HG03135 (cell line): ENCODE results near the gene PMAIP1.
"Not testable (repeated sequence)": the region's sequence is repeated elsewhere in the genome, so short reads cannot be mapped to it uniquely, and the experiment has no call there.

ENCODE experiments used
- ATAC-seq: cut with Tn5 transposase; IDR thresholded peaks from one replicate; pipeline ENCODE4 v1.9.1; 2021; ENCODE audit warnings: mild to moderate bottlenecking, moderate library complexity; ENCODE audit not compliant: unreplicated experiment

The PMAIP1 gene

DNA sequence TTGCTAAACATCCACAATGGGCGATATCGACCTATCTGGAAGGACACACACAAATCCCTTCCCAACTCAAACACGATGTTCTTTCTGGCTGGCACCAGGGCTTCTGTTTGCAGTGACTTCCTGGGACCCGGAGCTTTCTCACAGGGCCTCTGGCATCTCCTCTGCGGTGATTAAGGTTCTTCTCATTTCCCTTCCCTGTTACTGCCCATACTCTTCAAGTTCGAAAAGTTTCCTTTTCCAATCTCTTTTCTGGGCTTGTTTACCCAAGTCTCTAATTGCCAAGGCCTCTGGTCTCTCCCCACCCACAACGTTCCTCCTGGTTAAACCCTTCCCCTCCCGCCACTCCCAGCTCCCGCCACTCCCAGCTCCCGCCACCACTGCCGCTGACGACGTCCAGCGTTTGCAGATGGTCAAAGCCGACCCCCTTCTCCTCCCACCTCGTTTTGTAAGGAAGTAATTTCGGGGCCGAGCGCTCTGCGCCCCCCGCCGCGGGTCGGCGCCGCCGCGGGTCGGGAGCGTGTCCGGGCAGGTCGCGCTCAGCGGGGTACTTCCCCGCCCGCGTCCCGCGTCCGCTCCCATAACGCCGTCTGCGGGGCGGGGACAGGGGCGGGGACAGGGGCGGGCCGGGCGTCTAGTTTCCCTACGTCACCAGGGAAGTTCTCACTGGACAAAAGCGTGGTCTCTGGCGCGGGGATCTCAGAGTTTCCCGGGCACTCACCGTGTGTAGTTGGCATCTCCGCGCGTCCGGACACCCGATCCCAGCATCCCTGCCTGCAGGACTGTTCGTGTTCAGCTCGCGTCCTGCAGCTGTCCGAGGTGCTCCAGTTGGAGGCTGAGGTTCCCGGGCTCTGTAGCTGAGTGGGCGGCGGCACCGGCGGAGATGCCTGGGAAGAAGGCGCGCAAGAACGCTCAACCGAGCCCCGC, at the start of gene PMAIP1:
Gene PMAIP1 (plus strand): TSS at position 699 of the 924 bp plus-strand sequence. CDS start 182 bp downstream, at position 881.
- peak; percentile 68 for ATAC-seq

DNA sequence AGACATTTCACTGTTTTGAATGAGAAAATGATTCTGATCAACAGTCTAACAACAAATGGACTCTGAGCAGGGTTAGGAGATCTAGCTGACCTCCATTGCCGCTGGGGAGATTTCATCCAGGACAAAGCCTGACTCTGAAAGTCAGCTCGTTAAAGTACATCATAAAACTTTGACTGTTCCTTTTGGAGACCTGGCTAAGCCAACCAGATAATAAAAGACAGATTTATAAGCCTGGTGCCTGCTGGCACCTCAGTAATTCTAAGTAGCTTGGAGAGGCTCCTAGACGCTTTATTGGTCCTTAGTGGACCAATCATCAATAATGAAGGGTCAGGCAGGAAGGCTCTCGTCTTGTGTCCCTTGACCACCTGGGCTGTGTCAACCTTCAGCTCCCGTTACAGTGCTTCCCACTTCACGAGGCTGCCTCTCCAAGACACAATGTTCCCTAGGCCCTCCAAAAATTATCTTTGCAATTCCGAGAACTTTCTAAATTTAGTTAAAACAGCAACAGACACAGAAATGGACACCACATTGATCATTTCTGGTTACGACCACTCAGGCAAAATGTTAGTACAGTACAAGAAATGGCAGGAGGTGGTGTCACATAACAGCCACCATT, 47.9 kb upstream of the PMAIP1 start:
- ATAC-seq, result no peak

DNA sequence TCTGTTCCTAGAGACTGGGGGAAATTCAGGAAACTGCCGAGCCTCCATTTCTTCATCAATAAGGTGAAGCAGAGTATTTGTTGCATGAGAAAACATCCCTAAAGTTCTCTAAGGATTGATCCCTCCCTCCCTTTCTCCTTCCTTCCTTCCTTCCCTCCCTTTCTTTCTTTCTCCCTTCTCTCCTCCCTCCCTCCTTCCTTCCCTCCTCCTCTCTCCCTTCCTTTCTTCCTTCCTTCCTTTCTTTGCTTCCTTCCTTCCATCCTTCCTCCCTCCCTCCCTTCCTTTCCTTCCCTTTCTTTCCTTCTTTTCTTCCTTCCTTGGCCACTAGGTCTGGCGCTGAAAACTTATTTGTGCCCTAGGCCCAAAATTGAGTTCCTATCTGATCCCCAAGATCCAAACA, 47.2 kb upstream of the PMAIP1 start:
- ATAC-seq, result no peak

DNA sequence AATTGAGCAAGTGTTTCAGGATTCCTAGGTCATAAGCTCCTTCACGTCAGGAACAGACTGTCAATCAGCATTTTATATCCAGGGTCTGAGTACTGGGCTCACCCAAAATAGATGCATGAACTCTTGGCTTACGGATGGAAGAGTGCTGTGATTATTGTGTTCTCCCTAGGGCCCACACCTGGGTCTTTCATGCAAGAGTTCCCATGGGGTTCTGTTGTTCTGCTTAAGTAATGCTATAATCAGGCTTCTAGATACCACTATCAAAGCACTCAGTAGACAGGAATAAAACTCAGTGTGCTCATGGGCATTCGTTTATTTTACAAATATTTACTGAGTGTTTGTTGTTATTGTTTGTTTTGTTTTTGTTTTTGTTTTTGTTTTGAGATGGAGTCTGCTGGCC, 46.4 kb upstream of the PMAIP1 start:
- ATAC-seq, result no peak

DNA sequence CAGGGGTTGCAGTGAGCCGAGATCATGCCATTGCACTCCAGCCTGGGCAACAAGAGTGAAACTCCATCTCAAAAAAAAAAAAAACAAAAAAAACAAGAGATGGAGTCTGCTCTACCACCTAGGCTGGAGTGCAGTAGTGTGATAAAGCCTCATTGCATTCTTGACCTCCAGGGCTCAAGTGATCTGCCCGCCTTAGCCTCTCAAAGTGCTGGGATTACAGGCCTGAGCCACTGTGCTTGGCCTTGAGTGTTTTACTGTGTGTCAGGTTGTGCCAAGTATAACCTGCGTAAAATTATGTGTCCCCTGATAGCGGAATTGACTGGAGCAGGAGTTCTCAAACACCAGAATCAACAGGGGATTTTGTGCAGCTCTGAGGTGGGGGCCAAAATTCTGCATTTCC, 45.8 kb upstream of the PMAIP1 start:
- not testable (repeated sequence) for ATAC-seq

DNA sequence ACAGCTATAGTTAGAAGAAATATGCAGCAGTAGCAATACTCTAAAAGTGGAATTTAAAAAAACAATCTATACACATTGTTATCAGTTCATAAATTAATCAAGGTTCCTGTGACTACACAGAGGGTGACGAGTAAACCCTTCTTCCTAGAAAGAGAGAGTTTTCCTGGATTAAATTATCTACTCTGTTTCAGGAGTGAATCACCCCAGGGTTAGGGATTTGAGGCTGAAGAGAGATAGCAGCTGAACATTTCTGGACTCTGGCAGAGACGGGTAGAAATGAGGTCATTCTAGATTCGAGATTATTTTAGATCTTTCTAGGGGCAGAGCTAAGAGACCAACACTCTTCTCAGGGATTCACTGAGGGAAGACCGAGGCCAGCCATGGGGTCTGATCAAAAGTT, 38.8 kb upstream of the PMAIP1 start:
- ATAC-seq, result no peak

DNA sequence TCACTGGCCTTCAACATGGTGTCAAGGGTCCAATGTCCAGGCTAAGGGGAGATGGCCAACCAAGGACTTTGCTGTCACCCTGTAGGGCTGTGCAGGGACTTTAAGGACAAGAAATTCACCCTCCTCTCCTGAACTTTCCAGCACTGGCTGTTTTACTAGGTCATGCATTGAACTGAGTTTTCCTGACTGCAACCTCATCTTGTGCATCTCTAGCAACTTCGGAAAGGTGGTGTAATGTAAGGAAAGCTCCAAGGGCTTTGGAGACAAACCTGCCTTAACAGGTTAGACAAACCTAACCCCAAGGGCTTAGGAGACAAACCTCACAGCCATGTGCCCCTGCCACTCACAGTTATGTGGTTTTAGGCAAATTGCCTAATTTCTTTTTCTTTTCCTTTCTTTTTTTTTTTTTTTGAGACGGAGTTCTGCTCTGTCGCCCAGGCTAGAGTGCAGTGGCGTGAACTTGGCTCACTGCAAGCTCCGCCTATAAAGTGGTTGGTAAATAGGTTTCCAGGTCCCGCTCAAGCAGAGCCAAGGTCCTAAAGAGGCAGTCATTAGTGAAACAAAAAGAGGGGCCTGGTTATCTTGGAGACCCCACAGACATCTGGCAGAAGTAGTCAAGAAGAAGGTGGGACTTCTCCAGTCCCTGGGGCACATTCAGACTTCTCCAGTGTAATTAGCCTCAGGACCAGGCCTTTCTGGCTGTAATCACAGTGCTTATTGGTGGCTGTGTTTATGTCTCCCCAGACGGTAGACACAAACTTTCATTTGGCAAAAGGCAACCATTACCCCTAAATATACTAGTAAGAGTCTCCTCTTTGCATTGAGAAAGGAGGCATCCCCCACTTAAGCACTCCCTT, 37.6 kb upstream of the PMAIP1 start:
- peak; percentile 68 for ATAC-seq

DNA sequence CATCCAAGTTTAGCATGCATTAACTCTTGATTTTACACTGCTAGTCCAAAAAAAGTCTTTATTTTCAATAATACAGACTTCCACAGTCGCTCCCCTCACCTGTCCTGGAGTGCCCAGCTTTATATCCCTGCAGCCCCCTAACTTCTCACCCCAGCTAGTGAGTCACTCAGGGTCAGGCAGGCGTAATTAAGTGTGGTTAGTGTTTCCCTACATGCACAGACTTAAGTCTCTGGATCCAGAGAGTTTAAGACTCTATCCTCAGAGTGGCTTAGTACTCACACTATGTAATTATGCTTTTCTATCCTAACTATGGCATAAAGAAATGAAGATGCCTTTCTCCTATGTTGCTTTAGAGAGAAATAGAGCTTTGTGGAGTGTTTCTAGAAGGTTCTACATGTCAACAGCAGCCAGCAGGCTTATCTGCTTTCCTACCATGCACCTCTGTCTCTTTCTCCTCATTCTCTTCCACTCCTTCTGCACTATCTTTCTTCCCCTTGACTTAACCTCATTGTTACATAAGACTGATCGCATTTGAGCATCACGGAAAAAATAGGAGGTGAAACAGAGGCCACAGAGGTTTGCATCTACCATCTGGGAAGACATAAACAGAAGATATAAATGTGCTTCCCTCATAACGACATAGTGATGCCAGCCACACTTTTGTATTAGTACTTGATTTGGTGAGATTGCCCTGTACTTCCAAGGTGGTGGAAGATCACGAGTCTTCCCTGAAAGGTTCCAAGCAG, 34.4 kb upstream of the PMAIP1 start:
- no peak for ATAC-seq

DNA sequence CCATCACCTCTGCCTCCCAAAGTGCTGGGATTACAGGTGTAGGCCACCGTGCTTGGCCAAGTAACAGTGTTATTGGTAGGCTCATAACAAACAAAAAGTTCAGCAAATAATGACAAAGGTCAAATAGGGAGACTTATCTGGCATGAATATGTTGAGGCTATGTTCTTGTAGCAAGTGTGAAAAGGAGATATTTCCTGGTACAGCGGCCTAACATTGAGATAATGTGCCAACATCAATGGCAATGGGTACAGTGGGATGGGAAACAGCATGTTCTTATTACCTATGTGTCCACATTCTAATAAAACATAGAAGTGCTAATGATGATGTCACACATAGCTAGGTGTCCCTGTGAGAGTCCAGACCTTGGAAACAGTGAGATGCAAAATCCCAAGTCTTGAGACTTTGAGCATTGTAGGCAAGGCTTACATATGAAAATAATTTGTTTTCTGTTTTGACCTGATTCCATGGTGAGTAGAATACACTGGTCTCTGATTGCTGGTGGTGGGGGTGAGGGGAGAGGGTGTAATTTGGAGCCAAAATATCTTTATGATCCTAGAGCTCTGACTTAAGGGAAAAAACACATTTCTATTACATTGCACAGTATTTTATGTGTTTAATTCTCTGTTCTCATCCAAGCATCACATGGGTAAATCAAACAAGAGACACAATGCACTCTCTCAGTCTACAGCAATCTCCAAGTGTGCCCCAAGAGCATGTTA, 33.1 kb upstream of the PMAIP1 start:
- ATAC-seq, result no peak

DNA sequence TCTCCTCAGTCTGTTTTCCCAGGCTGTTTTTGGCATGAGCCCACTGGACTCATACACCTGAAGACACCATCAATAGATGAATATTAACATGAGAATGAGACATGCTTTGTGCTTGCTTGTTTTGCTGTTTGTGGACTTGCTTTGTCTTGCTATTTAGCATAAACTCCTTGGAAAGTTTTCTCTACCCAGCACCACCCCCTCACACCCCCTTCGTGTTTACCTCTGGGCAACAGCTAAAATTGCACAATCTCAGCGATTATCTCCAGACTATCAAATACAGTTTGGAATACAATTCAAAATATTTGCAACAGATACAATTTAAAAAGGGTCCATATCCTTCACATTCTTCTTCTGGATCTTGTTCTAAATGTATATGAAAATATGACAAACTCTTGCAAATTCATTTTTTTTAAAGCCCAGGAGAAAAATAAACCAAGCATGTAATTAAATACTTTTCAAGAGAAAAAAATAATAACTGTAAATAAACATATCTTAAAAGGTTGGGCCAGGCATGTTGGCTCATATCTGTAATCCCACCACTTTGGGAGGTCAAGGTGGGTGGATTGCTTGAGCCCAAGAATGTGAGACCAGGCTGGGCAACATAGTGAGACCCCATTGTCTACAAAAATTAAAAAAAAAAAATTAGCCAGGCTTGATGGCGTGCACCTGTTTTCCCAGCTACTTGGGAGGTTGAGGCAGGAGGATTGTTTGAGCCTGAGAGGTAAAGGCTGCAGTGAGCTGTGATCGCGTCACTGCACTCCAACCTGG, 32.3 kb upstream of the PMAIP1 start:
- no peak for ATAC-seq

DNA sequence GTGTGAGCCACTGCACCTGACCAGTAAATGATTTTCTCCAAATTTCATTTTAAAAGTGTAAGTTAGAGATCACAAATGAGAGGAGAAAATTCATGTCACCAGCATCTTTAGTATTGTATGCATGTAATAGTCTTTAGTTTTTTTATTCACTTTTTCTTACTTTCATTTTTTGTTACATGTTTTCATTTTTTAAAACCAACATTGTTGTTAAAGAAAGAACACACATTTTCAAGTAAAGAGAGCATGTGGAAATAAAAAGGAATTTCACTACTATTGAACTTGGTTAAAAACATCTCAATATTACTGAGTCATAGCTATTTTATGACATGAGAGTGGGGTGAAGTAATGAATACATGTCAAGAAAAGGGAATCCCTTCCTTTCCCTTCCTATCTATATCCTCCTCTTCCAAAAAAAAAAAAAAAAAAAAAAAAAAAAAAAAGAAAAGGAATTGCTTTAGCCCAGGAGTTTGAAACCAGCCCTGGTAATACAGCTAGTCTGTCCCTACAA, 29.1 kb upstream of the PMAIP1 start:
- no peak for ATAC-seq

DNA sequence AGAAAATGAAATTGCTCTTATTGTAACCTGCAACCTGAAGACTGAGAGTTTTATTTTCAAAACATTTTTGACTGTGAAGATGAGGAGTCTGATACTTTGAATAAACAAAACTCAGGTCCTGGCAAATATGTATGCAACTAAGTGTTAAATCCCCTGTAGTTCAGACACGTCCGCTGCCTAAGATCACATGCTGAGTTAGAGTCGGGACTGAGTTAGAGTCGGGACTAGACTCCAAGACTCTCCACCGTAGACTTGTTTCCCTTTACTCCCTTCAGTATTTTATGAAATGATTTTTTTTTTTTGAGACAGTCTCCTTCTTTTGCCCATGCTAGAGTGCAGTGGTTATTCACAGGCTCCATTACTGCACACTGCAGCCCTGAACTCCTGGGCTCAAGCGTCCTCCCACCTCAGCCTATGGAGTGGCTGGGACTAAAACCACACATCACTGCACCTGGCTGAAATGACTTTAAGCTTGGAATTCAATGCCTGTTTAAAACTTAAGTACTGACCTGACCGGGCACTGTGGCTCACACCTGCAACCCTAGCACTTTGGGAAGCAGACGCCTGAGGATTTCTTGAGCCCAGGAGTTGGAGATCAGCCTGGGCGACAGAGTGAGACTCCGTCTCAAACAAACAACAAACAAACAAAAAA, 28.0 kb upstream of the PMAIP1 start:
- no peak for ATAC-seq

DNA sequence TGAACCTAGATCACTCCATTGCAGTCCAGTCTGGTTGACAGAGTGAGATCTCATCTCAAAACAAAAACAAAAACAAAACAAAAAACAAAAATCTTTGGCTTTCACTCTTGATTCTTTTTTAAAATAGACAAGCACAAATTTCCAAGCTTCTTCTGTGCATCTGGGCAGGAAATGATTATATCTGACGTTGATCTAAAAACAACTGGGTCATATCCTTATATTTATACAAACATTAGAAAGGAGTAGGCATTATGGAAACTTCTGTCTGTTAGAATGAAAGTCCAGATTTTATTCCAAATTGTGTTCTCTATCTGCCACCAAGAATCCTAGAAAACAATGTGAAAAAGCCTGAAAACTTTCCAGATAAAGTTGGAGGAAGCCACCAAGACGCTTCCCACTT, 26.2 kb upstream of the PMAIP1 start:
- ATAC-seq, result no peak

DNA sequence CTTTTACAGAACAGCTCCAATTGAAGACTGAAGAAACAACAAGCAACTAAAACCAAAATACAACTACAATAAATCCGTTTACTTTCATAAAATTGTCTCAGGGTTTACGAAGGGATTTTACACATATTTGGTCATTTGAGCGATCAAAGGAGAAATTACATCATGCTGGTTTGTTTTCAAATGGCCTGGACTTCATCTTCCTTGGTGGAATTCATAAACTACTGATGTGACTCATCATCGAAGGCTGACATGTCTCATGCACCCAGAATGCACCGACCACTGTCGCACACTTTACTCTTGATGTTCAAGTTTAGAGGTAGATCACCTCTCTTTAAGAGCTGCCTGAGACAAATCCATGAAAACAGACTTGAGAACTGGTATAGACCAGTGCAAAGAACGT, 25.6 kb upstream of the PMAIP1 start:
- ATAC-seq, result no peak

DNA sequence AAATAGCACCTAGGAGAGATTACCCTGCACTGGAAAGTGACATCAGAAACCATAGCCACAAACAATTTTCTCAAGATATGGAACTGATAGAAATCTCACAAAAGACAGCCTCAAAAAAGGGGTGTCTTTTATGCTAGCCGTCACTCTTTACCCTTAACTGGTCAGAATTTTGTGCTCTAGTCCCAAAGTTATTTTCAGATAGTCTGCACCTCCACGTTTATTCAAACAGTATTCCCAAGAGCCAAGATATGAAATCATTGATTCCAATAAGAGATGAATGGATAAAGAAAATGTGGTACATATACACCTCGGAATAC, 23.5 kb upstream of the PMAIP1 start:
- peak; percentile 70 for ATAC-seq

DNA sequence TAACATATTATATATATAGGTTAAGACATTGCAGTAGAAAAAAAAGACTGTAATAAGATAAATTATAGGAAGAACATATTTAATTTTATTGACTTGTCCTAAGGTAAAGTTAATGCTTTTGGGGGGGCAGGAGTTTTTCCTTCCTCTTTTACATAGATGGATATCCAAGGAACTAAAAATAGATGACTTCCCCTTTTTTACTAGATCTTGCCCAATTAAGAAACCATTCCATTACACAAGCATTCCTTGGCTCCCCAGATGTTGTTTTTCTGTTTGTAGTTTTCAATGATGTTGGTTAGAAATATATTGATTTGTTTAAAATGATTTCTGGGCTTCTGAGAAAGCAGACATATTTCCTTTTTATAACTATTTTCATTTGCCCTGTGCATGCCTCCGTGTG, 22.4 kb upstream of the PMAIP1 start:
- ATAC-seq, result no peak

DNA sequence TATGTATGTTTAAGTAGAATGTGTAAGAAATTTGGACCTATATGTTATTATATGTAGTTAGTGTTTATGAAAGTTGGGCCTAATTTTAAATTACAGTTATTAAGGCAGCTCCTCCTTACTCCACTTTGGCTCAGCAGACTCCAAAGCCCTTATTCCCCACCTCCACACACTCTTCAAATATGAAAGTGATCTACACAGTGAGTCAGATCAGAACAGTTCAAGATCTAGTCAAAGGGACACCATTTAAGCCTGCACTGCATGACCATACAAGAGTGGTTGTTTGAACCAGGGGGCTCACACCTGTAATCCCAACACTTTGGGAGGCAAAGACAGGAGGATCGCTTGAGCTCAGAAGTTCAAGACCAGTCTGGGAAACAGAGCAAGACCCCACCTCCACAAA, 21.2 kb upstream of the PMAIP1 start:
- ATAC-seq, result no peak

DNA sequence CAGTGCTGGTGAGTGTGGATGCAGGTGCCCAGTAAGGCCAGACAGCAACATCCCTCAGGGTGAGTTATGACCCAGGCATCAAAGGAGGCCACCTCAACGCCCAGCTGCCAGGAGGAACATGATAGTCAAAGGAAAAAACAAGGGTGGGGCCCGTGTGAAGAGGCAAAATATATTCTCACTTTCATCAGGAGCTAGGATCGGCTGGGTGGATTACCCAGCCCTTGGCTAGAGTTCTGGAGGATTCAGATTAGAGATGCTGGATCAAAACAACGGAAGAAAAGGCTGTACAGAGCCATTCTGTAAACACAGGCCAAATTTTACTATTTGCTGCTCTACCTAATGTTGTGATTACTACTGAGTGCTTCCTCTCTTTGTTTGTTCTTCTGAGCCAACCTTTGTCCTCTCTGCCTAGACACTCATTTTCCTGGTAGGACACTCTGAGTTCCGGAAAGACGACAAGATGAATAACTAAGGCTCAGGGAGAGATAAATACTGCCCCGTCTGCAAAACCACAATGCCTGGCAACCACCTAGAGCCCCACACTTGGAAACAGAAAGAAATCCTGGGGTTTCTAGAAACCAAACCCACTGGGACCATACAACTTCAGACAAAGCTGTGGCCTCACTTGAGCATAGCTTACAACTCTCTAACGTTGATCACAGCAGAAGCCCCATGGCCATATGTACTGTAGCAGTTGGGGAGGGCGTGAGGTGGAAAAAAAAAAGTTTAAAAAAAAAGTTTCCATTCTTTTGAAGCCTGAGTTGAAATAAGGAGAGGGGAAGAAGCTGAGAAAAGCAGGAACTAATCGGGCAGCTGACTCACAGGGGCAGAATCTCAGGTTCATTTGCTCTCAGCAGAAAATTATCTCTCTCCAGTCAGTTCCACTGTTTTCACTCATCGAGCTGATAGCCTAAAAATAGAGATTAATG, 17.8 kb upstream of the PMAIP1 start:
- peak; percentile 37 for ATAC-seq
